ENCODE measurements around the gene LY86. TPM values are rescaled to one million over a fixed set of nuclear protein-coding genes. Genes with fewer than 3 reads are reported as not detected.

Gene LY86
- total and polyA plus RNA-seq, 9 of the 15 experiments (the other 6 are each of a cell fraction or from before 2014, with no cell fraction given) = 0.08 to 0.20 TPM; not detected in 7

- no peak for TF ChIP-seq CHD7 (IDR thresholded peaks at IDR 0.05; ENCODE audit: low read depth, low read length)
- no peak for TF ChIP-seq ZNF584 (CRISPR knock-in tag; IDR thresholded peaks at IDR 0.05; ENCODE audit: low read depth)
- TF ChIP-seq HMG20A (CRISPR knock-in tag; conservative IDR thresholded peaks at IDR 0.05) = no peak
- TF ChIP-seq SRSF7 (optimal IDR thresholded peaks at IDR 0.05; ENCODE audit: low read depth, low read length) = no peak
- TF ChIP-seq KHSRP (IDR thresholded peaks at IDR 0.05) = no peak
- no peak for TF ChIP-seq MCM7 (IDR thresholded peaks at IDR 0.05)
Measured at GRCh38 chr6:6610031-6610591, 21.6 kb downstream of the LY86 start (continued).
